Lung (tissue), 12 donors: ENCODE data around the gene LPIN1. TPM values are rescaled to one million over a fixed set of nuclear protein-coding genes. Genes with fewer than 3 reads are reported as not detected.
"Not testable (repeated sequence)": the region's sequence is repeated elsewhere in the genome, so short reads cannot be mapped to it uniquely, and the experiment has no call there.

ENCODE experiments used
- ATAC-seq: fragments of 200-7000 bp; cut with Tn5 transposase; one replicate; pipeline ENCODE4 v1.9.1; 2020; ENCODE audit warnings: moderate number of reproducible peaks; ENCODE audit not compliant: insufficient read depth, low FRiP score
- DNase-seq, 3 donors: peaks; one replicate each; pipeline ENCODE4 v3.0.0-alpha.2; 2013 to 2017
- H3K27ac ChIP-seq, 2 donors: one replicate each; pipeline ENCODE4 v1.5.1; 2013; ENCODE audit warnings: mild to moderate bottlenecking in 2 of 2, moderate library complexity in 2 of 2, control low read depth in 1 of 2, inconsistent platforms in 1 of 2, low read depth in 1 of 2, low read length in 1 of 2
- H3K27me3 ChIP-seq, 3 donors: one replicate each; pipeline ENCODE4 v1.5.1; 2013; ENCODE audit warnings: low read length in 2 of 3; ENCODE audit not compliant: control insufficient read depth in 3 of 3, insufficient read depth in 3 of 3
- H3K36me3 ChIP-seq, 4 donors: one replicate each; pipeline ENCODE4 v1.5.1; 2013; ENCODE audit warnings: low read length in 4 of 4, mild to moderate bottlenecking in 1 of 4, moderate library complexity in 1 of 4; ENCODE audit not compliant: control insufficient read depth in 4 of 4, insufficient read depth in 4 of 4
- H3K4me1 ChIP-seq, 5 donors: one replicate each; pipeline ENCODE4 v1.5.1; 2013; ENCODE audit warnings: low read length in 5 of 5, mild to moderate bottlenecking in 2 of 5, moderate library complexity in 1 of 5; ENCODE audit not compliant: control insufficient read depth in 5 of 5, insufficient read depth in 5 of 5
- H3K4me3 ChIP-seq: one replicate; pipeline ENCODE4 v1.5.1; 2013; ENCODE audit warnings: mild to moderate bottlenecking, control low read depth, moderate library complexity
- H3K9ac ChIP-seq, 2 donors: one replicate each; pipeline ENCODE4 v1.5.1; 2013; ENCODE audit warnings: low read length in 2 of 2, control low read depth in 1 of 2; ENCODE audit not compliant: insufficient read depth in 1 of 2
- H3K9me3 ChIP-seq, 4 donors: one replicate each; pipeline ENCODE4 v1.5.1; 2013; ENCODE audit warnings: low read length in 3 of 4, mild to moderate bottlenecking in 1 of 4, moderate library complexity in 1 of 4; ENCODE audit not compliant: control insufficient read depth in 4 of 4, insufficient read depth in 3 of 4
- WGBS, 2 donors: extraction: QIAGEN DNeasy Blood & Tissue Kit; methylation state at CpG; one replicate each; pipeline ENCODE4 v1.1.7; 2013; 5-methylcytosine and 5-hydroxymethylcytosine counted together
- polyA plus RNA-seq, 2 donors: library from polyadenylated mRNA; stranded (reverse); fragments of 200-250 nt; gene quantifications; one replicate each; pipeline ENCODE4 v1.2.1, GENCODE V29; 2013
- total RNA-seq, 2 donors: library from RNA; depleted of rRNA in 1 of 2; stranded (reverse); fragments of >200 nt in 1 of 2; gene quantifications; one replicate each; pipeline ENCODE4 v1.2.1, GENCODE V29; 2014 to 2021
- TF ChIP-seq, protein P1 (sequence below): IDR thresholded peaks from 2 replicates; pipeline ENCODE4 v1.5.1; 2012; ENCODE audit warnings: mild to moderate bottlenecking; ENCODE audit errors: control extremely low read depth, extremely low read depth
- donor health status: control.
- donor health status: control.
- donor health status: Bipolar disorder and iron deficiency.
- donor health status: healthy.
- donor health status: DM: yes; HTN: yes; CAD: no.

The LPIN1 gene
- total and polyA plus RNA-seq, 4 donors: 14.7 to 43.4 (median 26.0) TPM

DNA sequence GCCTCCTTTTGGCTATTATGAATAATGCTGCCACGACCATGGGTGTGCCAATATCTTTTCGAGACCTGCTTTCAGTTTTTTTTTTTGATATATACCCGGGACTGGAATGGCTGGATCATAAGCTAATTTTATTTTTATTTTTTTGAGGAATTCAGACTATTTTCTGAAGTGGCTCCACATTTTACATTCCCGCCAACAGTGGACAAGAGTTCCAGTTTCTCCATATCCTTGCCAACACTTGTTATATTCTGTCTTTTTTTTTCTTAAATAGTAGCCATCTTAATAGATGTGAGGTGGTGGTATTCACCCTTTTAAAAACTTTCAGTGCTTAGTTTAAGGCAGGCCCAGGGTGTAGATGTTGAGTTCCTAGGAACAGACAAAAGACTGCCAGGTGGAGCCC, 11.8 kb downstream of the LPIN1 start:
- peaks cover 0 to 22% (median 11%) of the 10 kb centered on the region in 5 donors for H3K4me1 ChIP-seq
- no peak overlapping the region for H3K27ac ChIP-seq
- ATAC-seq: no peak
- H3K9ac ChIP-seq: no peak overlapping the region
- H3K36me3 ChIP-seq: peaks cover 0 to 2% (median 0%) of the 10 kb centered on the region in 4 donors
- H3K4me3 ChIP-seq: no peak overlapping the region
- H3K27me3 ChIP-seq: no peaks in the 10 kb centered on the region
- TF ChIP-seq, protein P1, sequence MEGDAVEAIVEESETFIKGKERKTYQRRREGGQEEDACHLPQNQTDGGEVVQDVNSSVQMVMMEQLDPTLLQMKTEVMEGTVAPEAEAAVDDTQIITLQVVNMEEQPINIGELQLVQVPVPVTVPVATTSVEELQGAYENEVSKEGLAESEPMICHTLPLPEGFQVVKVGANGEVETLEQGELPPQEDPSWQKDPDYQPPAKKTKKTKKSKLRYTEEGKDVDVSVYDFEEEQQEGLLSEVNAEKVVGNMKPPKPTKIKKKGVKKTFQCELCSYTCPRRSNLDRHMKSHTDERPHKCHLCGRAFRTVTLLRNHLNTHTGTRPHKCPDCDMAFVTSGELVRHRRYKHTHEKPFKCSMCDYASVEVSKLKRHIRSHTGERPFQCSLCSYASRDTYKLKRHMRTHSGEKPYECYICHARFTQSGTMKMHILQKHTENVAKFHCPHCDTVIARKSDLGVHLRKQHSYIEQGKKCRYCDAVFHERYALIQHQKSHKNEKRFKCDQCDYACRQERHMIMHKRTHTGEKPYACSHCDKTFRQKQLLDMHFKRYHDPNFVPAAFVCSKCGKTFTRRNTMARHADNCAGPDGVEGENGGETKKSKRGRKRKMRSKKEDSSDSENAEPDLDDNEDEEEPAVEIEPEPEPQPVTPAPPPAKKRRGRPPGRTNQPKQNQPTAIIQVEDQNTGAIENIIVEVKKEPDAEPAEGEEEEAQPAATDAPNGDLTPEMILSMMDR: no peak
- H3K9me3 ChIP-seq: no peaks in the 10 kb centered on the region
- WGBS, 2 donors: 96 to 97% methylated on average over 4 of the region's 4 CpGs
- DNase-seq: no peak

DNA sequence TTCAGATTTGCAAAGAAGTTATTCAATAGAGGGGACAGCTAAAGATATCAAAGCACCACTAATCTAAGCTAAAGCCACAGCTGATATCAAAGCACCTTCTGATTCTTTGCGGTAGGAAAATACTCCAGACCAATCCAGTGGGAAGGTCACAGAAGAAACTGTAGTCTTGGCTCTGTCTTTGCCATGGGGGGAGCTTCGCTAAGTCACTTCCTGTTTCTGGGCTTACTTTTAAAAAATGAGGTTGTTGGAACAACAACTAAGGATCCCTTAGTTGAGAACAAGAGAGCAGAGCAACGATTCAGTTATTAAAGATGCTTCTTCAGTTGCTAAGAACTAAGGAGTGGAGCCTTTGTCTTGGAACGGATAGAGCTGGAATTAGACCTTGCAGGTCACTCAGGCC, 12.2 kb downstream of the LPIN1 start:
- ATAC-seq (no peak), DNase-seq (no peak)
- WGBS, 2 donors: 55 to 62% methylated on average over 4 of the region's 4 CpGs
- TF ChIP-seq, protein P1: no peak
- peaks cover 0 to 20% (median 6%) of the 10 kb centered on the region in 5 donors for H3K4me1 ChIP-seq
- no peaks in the 10 kb centered on the region for H3K9me3 ChIP-seq
- H3K36me3 ChIP-seq: peaks cover 0 to 3% (median 0%) of the 10 kb centered on the region in 4 donors
- no peak overlapping the region for H3K4me3 ChIP-seq
- no peak overlapping the region for H3K9ac ChIP-seq
- H3K27me3 ChIP-seq: no peaks in the 10 kb centered on the region
- no peak overlapping the region for H3K27ac ChIP-seq

DNA sequence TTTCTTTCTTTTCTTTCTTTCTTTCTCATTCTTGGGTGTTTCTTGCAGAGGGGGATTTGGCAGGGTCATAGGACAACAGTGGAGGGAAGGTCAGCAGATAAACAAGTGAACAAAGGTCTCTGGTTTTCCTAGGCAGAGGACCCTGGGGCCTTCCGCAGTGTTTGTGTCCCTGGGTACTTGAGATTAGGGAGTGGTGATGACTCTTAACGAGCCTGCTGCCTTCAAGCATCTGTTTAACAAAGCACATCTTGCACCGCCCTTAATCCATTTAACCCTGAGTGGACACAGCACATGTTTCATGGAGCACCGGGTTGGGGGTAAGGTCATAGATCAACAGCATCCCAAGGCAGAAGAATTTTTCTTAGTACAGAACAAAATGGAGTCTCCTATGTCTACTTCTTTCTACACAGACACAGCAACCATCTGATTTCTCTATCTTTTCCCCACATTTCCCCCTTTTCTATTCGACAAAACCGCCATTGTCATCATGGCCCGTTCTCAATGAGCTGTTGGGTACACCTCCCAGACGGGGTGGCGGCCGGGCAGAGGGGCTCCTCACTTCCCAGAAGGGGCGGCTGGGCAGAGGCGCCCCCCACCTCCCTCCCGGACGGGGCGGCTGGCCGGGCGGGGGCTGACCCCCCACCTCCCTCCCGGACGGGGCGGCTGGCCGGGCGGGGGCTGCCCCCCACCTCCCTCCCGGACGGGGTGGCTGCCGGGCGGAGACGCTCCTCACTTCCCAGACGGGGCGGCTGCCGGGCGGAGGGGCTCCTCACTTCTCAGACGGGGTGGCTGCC, 12.9 kb downstream of the LPIN1 start:
- not testable (repeated sequence) for H3K27ac ChIP-seq, H3K27me3 ChIP-seq, DNase-seq, ATAC-seq, H3K4me3 ChIP-seq, H3K36me3 ChIP-seq, H3K9me3 ChIP-seq, H3K9ac ChIP-seq
- H3K4me1 ChIP-seq: peaks cover 0 to 16% (median 0%) of the 10 kb centered on the region in 5 donors
- WGBS, 2 donors: 91 to 93% methylated on average over 19 to 27 of the region's 32 CpGs

DNA sequence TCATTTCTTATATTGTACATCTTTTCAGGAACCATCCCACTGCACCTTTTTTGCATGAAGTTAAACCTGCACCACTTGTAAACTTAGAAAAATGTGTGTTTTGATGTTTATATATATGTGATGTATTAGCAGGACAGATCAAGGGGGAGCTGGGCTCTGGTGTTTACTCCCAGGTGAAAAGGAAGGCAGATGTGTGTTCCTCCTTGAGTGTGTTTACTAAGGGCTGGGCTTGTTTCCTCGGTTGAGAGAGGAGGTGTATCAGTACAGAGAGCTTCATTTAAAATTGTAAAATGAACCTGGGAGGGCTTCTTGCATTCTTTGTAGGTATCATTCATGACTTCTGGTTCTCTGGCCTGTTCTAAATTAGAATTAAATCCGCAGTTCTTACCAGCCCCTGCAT, 14.8 kb downstream of the LPIN1 start:
- Histone ChIP-seq H3K27ac (no peak overlapping the region), H3K27me3 (no peaks in the 10 kb centered on the region), H3K4me1 (peaks cover 0 to 11% (median 0%) of the 10 kb centered on the region in 5 donors), H3K36me3 (peaks cover 0 to 12% (median 7%) of the 10 kb centered on the region in 4 donors), H3K9me3 (no peaks in the 10 kb centered on the region), H3K9ac (no peak overlapping the region), H3K4me3 (no peak overlapping the region)
- ATAC-seq (no peak), DNase-seq (no peak)
- TF ChIP-seq, protein P1: no peak
- WGBS, 2 donors: 55 to 77% methylated on average over 2 of the region's 2 CpGs
